GM19452 (cell line): ENCODE results near the gene MLLT10.

Experiments used
- ATAC-seq: cut with Tn5 transposase; IDR thresholded peaks from one replicate; pipeline ENCODE4 v1.9.1; 2021; ENCODE audit not compliant: unreplicated experiment

MLLT10 gene

DNA sequence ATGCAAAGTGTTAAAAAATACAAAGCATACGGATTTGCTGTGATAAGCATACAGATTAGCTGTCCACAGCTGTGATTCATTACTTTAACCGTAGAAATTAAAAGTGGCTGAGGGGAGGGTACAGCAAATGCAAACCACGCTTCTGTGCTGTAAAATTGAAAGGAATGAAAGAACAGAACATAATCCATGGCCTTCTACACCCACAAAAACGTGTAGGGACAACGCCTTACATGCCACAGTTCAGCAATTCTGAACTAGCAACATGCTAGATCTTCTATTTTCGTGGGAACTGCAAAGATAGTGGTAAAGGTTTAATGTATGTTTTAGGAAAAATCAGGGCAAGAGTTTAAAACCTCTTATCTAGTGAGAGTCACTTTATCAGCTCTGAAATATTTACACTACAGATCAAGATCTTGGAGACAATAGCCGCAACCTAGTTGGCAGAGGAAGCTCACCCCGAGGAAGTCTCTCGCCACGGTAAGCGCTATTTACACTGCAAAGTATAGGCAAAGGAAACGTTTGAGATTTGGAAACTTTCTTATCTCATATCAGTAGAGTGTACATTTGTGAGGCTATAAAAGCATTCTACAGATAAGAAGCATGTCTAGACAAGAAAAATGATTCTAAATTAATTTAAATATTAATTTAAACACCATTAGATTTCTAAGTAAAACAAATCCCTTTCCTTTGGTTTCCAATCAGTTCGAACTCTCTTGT lies 193.6 kb downstream of the MLLT10 start:
- no peak for ATAC-seq

DNA sequence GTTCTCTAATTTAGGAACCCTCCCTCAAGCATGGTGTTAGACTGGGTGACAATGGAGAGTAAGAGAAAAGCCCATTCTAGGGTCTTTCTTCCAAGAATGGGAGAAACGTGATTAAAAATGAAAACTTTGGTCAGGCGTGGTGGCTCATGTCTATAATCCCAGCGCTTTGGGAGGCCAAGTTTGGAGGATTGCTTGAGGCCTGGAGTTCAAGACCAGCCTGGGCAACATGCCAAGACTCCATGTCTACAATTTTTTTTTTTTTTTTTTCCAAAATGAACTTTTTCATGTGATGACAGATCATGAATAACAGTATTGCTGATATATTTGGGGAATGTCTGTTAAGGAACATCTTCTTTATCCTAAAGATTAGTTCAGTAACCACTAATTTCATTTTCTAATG lies 194.6 kb downstream of the MLLT10 start:
- ATAC-seq = no peak

DNA sequence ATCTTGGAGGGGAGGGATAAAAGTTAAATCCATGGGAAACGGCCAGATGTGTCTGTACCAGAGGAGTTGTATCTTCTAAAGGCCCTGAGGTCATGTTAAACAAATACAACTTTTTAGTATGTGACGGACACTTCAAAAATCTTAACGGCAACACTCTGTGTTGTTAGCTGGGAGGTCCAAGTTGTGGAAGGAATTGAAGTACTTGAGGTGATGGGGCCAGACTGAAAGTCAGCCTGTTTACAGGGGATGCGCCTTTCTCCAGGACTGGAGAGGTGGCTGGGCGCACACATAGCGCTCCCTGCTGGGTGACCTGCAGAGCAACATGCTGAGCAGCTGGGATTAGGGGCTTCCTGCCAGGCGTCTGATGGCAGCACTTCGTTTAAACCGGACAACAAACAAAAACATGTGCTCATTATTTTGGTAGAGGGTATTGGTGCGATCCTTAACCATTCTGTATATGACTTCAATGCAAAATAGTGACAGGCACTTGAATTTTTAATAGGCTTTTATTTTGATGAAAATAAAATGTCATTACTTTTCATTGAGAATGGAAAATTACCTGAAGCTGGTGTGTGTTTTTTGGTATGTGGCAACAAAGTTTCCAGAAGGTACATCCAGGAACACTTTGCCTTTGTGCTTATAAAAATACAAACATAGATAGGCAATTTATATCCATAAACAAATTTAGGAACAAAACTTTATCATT lies 198.2 kb downstream of the MLLT10 start:
- peak; percentile 85 for ATAC-seq

DNA sequence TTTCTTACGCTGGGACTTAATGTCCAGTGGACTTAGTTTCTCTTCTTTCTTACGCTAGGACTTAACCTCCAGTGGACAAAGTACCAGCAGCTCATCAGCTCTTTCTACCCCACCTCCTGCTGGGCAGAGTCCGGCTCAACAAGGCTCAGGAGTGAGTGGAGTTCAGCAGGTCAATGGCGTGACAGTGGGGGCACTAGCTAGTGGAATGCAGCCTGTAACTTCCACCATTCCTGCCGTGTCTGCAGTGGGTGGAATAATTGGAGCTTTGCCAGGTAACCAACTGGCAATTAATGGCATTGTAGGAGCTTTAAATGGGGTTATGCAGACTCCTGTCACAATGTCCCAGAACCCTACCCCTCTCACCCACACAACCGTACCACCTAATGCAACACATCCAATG lies 199.7 kb downstream of the MLLT10 start:
- no peak for ATAC-seq

DNA sequence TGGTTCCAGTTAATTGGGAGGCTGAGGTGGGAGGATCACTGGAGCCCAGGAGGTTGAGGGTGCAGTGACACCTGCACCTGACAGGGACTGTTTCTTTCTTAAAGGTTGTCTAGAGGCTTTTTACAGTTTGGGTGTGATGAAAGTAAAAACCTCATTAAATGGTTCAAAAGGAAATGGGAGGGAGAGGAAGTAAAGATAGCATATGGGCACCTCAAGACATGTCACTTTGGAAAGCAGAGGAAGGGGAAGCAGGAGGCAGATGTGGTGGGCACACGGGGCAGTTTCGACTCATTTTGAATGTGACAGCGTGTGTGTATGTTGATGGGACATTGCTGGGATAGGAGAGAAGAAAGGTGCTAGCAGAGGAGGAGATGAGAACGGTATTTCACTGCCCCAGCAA lies 203.1 kb downstream of the MLLT10 start:
- no peak for ATAC-seq

DNA sequence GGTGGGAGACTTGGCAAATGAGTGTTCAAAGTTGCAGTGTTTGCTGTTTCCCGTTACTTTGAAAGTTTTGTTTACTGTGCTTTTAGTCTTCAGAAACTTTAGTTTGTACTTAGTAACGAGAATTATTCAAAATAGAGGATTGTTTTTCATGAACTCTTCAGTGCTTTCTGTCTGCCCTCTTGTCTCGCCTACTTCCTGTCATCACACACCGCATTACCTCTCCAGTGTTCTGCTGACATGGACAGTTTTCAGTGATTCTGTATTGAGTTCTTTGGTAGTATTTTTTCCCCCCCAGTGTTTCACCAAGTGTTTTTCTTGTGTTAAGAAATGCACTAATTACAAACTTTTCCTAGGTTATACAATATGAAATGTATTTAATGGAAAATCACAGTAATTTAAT lies 207.0 kb downstream of the MLLT10 start:
- ATAC-seq = no peak

DNA sequence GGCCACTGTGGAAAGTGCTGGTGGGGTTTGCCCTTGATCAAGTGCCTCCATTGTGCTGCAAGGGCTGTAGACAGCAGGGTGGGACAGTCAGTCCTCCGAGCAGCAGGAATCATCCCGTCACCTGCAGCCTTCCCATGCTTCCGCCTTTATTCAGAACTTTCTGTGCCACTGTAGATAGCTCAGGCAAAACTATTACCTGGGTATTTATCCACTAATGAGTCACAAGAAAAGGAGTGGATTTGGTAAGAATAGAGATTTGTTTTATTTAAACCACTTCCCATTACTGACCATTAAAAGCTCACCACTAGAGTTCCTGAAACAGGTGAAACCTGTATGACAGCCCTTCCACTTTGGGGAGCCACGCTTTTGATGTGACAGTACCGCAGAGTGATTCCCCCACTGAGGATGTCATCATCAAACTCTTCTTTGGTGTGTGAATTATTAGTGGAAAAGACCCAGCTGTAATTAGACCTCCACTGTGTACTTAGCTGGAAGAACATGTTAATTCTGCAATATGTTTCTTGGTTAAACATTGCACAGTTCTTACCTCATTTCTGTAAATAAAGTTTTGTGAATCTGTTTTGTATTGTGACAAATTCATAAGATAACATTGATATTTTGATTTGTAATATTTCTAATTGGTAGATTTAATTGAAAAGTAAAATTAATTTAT lies 208.8 kb downstream of the MLLT10 start:
- ATAC-seq = no peak

DNA sequence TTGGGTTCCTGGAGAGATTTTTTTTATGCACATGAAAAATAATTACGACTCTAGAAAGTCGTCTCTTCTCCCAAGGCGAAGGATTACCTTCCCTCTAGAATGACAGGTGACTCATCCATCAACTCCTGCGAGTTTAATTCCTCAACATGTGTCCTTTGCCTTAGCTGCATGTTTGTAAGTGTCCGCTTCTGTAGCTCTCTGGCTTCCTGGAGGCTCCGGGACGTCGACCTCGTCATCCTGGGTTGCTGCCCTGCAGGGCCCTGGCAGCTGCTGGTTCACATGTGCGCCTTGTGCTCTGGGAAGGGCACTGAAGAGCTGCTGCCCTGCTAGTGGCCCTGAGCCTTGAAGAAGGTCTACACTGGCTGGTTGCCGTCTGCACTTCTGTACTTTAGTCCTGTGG lies 210.2 kb downstream of the MLLT10 start:
- no peak for ATAC-seq

DNA sequence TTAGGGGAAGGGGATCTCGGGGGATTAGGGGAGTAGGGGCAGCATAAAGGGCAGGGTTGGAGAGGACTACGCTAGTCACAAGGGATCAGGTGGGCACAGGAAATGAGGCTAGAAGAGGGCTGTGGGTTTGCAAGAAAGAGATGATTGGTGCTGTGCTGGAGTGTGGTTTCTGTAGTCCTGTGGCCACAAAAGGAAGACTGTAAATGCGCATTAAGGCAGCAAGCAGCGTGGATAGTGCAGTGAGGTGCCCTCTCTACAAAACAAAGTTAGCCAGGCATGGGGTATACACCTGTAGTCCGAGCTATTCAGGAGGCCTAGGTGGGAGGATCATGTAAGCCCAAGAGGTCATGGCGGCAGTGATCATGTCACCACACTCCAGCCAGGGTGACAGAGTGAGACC lies 212.1 kb downstream of the MLLT10 start:
- ATAC-seq = no peak

DNA sequence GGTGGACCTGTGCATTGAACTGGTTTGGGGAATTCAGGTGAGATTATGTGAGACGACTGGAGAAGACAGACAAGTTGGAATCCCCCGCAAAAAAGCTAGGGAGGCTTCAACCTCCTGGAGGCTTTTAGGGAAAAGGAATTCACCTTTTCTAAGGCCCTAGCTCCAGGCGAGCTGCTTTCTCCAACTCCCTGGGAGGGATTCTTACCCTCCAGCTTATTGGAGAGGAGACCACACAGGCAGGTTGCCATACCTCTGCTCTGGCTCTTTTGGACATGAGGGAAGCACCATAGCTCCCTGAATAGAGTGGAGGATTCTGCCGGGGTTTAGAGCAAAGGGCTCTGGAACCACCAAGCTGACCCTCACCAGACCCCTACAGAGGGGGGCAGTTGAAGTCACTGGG lies 213.8 kb downstream of the MLLT10 start:
- no peak for ATAC-seq

DNA sequence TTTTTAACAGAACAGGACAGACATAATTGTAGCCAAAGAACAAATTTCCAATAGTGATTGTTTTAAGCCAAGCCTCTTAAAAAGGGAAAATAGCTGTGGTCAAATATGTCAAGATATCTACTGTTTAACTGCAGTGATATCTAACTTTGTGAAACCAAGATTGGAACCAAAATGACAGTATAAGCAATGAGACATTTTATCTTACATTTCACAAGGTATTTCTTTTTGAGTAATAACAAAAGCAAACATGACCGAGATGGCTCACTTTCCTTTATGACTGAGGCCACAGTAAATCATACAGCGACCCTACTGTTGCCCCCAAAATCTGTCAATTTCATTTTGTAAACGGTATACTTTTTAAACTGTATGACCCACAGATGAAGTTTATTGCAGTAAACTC lies 215.8 kb downstream of the MLLT10 start:
- no peak for ATAC-seq

DNA sequence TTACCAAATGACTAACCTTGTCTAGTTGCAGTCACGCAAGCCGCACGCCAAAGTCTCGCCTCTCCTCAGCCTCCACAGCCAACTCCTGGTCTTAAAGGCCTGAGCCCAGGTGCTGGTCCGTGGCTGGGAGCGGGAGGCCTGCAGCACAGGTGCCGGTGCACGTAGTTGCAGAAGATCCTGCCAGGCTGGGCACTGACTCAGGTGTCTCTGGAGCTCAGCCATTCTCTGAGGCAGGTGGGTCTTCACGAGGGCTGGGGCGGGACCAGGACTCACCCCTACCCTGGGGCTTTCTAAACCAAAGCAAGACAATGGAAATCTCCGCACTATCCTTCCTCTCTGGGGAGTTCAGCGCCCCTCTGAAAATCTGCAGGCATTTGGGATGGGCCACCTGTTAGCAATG lies 216.4 kb downstream of the MLLT10 start:
- ATAC-seq = no peak

DNA sequence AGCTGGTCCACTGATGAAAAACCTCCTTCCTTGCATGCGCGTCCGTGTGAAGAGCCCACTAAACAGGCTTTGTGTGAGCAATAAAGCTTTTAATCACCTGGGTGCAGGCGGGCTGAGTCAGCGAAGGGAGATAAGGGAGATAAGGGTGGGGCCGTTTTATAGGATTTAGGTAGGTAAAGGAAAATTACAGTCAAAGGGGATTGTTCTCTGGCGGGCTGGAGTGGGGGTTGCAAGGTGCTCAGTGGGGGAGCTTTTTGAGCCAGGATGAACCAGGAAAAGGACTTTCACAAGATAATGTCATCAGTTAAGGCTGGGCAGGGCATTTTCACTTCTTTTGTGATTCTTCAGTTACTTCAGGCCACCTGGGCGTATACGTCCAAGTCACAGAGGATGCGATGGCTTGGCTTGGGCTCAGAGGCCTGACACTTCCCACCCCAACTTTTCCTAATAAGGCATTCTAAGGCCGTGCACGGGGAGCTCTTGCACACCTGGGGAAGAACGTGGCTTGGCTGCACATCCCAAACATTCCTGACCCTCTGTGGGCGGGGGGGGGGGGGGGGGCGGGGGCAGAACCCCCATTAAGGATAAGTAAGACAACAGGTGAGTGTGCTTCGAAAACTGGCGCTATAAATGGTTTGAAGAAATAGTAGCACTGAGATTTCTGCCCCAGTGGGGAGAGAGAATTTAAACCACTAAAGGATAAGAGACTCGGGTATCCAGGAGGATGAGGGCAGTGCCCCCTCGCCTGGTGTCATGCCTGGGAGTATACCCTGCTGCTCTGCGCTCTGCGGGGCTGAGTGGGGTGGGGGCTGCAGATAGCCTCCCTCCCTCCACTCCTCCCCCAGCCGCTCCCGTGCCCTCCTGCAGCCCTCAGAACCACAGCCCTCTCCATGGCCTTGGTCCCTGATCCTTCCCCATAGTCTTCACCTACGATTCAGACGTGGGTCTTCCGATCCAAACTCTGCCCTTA lies 217.6 kb downstream of the MLLT10 start:
- no peak for ATAC-seq

DNA sequence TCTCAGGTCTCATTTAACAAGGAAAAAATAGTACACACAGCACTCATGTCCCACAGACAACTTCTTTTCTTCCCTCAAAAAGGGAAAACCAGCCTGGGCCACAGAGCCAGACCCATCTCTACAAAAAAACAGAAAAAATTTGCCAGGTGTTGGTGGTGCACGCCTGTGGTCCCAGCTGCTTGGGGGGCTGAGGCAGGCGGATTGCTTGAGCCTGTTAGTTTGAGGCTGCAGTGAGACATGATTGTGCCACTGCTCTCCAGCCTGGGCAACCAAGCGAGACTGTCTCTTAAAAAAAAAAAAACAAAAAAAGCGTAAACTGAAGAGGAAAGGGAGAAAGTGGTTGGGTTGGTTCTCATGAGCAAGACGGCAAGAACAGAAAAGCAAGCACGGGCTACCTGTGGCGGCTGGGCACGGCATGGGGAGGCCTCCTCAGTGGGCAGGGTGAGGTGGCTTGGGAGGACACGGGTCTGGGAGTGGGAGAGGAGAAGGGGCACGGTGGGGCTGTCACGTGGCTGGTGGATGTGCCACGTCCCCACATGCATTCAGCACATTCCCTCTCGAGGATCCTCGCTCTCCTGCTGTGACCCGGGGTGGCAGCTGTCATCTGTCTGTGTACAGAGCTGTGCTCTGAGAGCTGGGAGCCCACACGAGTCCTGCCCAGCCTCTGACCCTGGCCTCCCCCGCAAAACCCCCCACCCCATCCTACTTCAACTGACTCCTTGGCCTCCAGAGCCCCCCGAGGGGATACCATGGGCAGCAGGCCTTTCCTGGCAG lies 219.7 kb downstream of the MLLT10 start:
- ATAC-seq = no peak

DNA sequence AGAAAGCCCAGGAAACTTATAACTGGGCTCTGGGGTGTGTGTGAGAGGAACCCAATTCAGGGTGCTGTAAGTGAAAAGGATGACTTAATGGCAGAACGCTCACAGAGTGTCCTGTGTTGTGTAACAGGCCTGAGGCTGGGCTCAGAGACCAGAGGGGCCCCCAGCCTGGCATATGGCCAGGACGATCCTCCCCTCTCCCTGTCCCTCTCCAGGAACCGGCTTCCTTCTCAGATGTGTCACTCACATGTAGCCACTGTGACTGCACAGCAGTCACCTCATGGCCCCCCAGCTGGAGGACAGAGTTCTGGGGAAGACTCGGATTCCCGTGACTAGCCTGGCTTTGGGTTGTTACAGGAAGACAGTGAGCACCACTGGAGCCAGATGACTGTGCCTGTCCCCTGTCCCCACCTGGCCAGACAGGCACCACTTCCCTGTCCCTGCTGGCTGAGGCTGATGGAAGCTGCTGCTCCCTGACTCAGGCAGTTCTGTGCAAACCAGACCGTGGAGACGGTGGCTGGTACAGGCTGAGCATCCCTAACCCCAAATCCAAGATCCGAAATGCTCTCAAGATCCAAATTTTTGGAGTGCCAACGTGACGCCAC lies 220.5 kb downstream of the MLLT10 start:
- ATAC-seq = no peak

DNA sequence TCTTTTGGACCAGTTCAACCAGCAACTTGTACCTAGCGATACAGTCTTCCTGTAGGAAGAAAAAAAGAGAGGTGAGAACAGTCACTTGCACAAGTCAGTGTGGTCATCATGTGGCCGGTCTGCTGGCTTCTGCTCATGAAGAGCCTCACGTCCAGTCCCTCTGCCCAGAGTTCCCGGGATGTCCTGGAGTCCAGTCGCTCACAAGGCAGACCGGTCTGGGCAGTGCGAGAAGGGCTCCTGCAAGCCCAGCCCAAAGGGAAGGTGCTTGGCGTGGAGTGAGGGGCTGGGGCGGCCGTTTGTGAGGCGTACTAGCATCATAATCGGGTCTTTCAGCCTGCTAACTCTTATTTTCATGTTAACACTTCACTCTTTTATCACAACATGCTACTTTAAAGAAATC lies 222.7 kb downstream of the MLLT10 start:
- no peak for ATAC-seq

DNA sequence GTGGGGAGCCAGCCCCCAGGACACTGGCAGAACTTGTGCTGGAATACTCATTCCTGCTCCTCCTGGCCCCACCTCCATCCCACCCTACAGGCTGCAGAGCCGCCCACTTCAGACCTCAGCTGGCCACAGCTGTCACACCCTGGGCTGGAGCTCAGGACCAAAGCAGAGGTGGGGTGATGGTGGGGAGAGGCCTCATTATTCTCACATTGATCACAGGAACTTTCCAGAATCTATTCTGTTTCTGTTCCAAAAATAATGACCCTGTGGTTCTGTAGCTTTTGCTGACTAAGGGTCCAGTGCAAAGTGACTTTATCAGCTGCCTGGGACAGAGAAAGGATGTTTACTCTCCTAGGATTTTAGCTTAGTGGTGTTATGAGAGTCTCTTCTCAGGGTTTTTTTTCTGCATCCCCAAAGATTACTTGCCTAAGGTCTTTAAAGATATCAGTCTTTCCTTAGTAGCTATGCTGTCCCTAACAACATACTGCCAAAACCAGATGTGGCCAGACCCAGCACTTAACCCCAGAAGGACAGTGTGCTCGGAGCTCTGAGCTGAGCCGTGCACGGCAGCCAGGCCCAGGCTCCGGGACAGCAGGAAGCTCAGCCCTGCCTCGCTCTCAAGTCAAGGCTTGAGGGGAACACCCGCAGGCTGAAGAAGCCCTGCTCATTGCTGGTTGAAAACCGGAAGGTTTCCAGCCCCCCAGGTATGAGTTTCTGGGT lies 223.3 kb downstream of the MLLT10 start:
- ATAC-seq = no peak

DNA sequence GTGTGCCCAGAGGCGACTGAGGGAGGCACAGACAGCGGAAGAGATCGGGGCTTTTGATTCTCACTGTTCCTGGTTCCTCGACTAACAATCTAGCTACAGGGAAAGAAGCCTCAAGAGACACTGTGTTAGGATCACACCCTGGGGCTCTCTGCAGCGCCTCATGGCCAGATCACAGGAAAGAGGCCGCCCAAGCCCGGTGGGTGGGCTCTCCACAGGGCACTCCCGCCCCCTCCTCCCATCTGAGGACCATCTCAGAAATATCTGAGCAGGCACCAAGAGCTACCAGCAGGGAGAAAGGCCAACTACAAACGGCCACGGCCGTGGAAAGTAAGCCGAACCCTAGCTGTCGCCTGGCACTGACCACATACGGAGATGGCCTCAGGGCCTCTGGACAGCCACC lies 224.2 kb downstream of the MLLT10 start:
- no peak for ATAC-seq

DNA sequence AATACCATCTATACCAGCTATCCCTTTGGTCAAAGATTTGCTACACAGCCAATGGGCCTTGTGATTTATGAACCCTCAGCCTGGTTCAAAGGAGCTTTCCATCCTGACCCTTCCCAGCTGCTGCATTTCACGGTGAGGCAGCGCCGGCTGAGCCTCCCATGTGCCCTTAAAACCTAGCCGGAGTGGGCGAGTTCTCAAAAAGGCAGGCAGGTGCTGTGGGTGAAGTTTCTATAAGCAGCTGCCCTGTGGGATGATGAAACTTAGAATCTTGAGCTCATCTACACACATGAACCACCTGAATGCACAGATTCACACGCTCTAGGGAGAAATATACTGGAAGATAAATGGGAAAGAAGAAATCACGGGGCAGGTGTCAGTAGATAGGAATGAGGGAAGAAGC lies 224.7 kb downstream of the MLLT10 start:
- no peak for ATAC-seq
